ENCODE results near the gene DENND11. TPM values are rescaled to one million over a fixed set of nuclear protein-coding genes. Genes with fewer than 3 reads are reported as not detected.

The DENND11 gene
- total RNA-seq = 80.9 TPM

GRCh38 chr7:141702047-141702567 is at the start of gene DENND11:
Gene DENND11, minus strand, starts transcription at chr7:141702166. Its CDS starts 13 bp downstream, at chr7:141702153.

GRCh38 chr7:141737836-141738591 is 36.0 kb upstream of the DENND11 start, which contains the start of gene SSBP1:
Gene SSBP1, plus strand, starts transcription at chr7:141738358. Its CDS starts 809 bp downstream, at chr7:141739167.

GRCh38 chr7:141708351-141708750 is 6.4 kb upstream of the DENND11 start, which contains the start of gene WEE2:
Gene WEE2, plus strand, starts transcription at chr7:141708353. Its CDS starts 406 bp downstream, at chr7:141708759.

Other genes starting within 250 kb of the DENND11 start
- 42.1 TPM for gene AGK, start 150.8 kb downstream of the DENND11 start, total RNA-seq
- 0.27 TPM for gene WEE2, start 6.2 kb upstream of the DENND11 start, total RNA-seq
- 121 TPM for gene SSBP1, start 36.2 kb upstream of the DENND11 start, total RNA-seq
- gene TAS2R3, start 61.9 kb upstream of the DENND11 start, total RNA-seq = 4.2 TPM
- gene TAS2R4, start 74.5 kb upstream of the DENND11 start, total RNA-seq = 5.6 TPM
- 8.6 TPM for gene TAS2R5, start 88.1 kb upstream of the DENND11 start, total RNA-seq
- not detected for gene PRSS37, start 139.3 kb upstream of the DENND11 start, total RNA-seq
- gene OR9A4, start 214.2 kb upstream of the DENND11 start, total RNA-seq = 0.71 TPM
- gene CLEC5A, start 244.8 kb upstream of the DENND11 start, total RNA-seq = 0.49 TPM

All from camera-type eye (tissue), 1 donor.